Stimulated activated CD4-positive, alpha-beta T cell treated with anti-CD3 and anti-CD28 coated beads, Interleukin-12 subunit alpha, Interleukin-12 subunit beta, amount 100 ng/mL, for 48 hours (primary cell): ENCODE data around the gene RASL12.
A peak's percentile ranks its signal among the peaks of the same experiment; 100 is the strongest.
"Not testable (repeated sequence)": the region's sequence is repeated elsewhere in the genome, so short reads cannot be mapped to it uniquely, and the experiment has no call there.

Experiments used
- DNase-seq, 3 donors: peaks; one replicate each; pipeline ENCODE4 v3.0.0-alpha.2; 2020; ENCODE audit warnings: low read depth in 2 of 3, low spot score in 1 of 3

RASL12 gene, protein sequence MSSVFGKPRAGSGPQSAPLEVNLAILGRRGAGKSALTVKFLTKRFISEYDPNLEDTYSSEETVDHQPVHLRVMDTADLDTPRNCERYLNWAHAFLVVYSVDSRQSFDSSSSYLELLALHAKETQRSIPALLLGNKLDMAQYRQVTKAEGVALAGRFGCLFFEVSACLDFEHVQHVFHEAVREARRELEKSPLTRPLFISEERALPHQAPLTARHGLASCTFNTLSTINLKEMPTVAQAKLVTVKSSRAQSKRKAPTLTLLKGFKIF

DNA sequence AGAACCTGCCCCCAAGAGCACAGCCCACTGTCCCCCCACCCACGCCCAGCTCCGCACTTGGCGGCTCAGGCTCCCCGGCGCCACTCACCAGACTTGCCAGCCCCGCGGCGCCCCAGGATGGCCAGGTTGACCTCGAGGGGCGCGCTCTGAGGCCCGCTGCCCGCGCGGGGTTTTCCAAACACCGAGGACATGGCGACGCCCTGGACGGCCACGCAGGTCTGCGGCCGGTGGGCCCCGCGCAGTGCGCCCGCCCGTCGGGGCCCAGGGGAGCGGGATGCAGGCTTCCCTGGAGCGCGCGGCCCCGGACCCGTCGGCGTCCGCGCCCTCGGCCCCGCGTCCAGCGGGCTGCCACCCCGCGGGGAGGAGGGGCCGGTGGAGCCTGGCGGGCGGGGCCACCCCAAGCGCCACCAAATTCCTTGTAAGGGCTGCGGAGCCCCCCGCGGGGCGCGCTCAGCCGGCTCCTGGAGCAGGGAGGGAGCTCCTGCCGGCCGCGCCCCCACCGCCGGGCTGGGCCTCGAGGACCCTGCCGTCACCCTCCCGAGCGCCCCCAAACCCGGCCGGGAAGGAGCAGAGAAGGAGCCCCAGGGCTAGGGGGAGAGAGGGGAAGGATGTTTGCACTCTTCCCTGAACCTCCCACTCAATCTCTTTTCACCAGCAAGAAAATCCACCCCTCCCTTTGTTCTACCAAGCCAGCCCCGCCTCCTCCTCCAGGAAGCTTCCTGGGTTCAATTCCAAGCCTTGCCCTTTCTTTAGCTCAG, at the start of gene RASL12:
Gene RASL12, minus strand, starts transcription at position 347 of the 758 bp plus-strand sequence. Its CDS starts 156 bp downstream, at position 191.
- DNase-seq, result no peak

DNA sequence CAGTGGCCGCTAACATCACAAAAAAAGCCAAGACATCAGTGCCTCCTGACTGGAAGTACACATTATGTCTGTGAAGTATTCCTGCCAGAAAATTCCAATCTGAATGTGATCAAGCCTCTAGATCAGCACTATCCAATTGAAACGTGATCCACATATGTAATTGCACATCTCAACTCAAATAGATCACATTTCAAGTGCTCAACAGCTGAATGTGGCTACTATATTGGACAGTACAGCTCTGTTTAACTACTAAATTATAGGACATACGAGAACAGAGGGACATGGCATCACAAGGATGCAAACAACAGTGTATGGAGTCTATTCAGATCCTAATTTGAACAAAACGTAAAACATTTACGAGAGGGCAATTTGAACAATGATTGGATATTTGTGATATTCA, 47.8 kb upstream of the RASL12 start:
- no peak for DNase-seq

- no peak for DNase-seq
Observed at GRCh38 chr15:65115086-65115485, 47.3 kb upstream of the RASL12 start, which contains the start of gene UBAP1L. TSS of gene UBAP1L (minus strand) at chr15:65115200. CDS start at chr15:65106215, 8,985 bp downstream.

DNA sequence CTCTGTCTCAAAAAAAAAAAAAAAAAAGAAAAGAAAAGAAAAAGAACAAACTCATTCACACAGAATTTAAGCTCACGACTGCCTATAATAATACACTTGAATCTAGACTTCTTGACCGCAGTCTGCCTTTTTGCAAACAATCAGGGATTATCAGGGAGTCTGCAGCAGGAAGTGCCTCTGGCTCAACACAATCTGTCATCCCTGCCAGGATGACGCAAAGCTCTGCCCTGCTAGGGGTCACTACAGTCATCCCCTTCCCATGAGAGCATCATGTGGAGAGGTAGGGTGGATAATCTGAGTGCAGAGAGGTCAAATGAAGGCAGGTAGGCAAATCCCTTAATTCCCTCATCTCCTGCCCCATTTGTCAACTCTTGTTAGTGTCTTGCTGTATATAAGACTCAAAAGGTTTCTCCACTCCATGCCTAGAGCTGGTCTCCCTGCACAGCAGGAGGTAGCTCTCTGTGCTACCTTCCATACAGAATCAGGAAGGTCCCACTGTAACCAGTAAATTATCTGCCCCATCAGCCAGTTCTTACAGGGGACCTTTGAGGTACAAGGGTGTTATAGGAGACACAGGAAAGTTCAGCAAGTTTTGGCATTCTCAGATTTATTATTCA, 43.0 kb upstream of the RASL12 start:
- DNase-seq, result no peak

DNA sequence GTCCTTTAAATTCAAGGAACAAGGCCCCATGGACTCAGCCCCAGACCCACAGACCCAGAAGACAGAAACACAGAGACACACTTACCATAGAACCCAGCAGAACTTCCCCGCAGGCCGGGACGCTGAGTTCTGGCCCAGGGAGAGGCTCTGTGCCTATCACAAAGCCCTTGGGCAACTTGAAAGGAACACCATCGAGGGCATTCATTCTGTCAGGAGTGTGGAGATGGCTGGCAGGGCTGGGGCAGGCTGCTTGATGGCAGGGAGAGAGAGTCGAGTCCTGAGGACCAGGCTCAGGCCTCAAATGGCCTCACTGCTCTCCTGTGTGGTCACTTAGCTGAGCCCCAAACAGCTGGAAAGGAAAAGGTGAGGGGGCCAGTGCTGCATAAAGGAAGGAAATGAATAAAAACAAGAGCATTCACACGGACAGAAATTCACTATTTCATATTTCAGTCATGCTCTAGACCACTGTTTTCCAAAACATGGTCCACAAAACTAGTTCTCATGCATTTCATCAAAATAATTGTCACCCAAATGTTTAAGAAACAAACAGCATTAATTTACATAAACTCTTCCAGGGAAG, 38.3 kb upstream of the RASL12 start:
- DNase-seq, result no peak

DNA sequence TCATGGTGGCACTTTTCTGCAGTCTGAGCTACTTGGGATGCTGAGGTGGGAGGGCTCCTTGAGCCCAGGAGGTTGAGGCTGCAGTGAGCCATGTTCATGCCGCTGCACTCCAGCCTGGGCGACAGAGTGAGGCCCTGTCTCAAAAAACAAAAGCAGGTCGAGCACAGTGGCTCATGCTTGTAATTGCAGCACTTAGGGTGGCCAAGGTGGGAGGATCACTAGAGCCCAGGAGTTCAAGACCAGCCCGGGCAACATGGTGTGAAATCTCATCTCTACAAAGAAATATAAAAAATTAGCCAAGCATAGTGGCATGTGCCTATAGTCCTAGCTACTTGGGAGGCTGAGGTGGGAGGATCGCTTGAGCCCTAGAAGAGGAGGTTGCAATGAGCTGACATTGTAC, 37.2 kb upstream of the RASL12 start:
- DNase-seq, result no peak

GRCh38 chr15:65102912-65103311, 35.1 kb upstream of the RASL12 start:
- no peak for DNase-seq

GRCh38 chr15:65101891-65102708, 34.3 kb upstream of the RASL12 start:
- no peak for DNase-seq

DNA sequence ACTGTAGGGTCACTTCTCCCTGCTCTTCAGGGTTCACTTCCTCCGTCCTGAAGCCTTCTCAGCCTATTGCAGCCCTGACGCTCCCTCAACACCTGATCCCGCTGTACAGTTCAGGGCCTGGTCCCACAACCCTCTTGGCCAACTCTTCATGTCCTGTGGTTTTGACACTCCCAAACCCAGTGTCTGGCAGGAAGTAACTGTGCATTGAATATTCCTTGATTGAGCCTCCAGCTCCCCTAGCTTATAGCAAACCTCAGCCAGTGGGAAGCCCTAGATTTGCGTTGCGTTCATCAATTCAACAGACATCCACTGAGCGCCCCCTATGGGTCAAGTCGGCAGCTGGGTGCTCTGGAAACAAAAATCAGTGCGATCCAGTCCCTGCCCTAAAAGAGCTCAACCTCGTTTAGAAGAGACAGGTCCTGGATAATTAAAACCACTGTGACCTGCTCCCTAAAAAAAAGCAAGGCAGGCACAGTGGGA, 33.7 kb upstream of the RASL12 start:
- DNase-seq, result peak; percentile 19 to 58 (median 49)

GRCh38 chr15:65100442-65100841, 32.7 kb upstream of the RASL12 start:
- no peak for DNase-seq

DNA sequence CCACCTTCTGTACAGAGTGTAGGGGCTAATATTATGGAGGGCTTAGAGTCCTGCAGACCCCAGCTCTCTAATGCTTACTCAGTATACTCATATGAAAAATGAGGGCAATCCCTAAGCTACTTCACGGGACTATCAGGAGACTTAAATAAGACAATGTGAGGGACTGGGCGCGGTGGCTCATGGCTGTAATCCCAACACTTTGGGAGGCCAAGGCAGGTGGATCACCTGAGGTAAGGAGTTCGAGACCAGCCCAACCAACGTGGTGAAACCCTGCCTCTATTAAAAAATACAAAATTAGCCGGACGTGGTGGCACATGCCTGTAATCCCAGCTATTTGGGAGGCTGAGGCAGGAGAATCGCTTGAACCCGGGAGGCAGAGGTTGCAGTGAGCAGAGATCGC, 32.0 kb upstream of the RASL12 start:
- not testable (repeated sequence) for DNase-seq

DNA sequence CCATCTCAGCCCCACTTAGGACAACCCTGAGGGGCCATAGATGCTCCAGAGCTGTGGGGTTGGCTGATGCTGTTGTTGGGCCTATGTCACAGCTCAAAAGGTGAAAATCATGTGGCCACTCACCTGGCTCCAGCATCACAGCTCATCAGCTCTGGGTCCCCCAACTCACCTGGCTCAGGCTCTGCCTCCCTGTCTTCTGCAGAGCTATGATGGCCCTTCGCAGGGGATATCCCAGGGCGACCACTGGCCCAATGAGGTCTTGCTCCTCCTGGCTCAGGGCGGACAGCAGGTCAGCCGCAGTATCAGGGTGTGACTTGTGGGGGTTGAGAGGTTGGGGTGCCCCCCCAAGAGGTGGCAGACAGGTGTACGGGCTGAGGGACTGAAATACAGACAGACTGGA, 31.5 kb upstream of the RASL12 start:
- DNase-seq, result no peak

DNA sequence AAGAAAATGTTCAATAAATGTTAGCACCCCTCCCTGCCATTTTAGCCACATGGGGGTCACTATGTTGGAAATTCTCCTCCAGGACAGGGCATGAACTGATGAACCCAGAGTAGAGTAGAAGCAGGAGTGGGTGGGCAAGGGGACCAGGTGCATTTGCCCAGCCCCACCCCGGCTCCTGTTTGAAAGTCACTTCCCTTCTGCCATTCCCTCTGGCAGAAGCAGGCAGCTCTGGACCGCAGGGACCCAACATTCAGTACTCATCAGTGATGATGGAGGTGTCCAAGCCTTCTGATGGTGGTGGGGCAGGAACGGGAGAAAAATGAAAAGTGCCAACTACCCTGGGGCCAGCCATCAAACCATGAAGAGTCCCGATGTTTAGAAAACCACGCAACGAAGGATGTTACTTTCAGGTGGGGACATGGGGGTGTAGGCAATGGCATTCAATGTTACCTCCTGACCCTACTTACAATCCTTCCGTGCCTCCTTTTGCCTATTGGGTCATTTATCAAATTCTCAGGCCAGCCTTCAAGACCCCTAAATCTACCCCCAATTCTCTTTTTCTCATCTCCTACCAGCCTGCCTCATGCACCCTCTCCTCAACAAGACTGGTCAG, 30.0 kb upstream of the RASL12 start:
- DNase-seq, result no peak

DNA sequence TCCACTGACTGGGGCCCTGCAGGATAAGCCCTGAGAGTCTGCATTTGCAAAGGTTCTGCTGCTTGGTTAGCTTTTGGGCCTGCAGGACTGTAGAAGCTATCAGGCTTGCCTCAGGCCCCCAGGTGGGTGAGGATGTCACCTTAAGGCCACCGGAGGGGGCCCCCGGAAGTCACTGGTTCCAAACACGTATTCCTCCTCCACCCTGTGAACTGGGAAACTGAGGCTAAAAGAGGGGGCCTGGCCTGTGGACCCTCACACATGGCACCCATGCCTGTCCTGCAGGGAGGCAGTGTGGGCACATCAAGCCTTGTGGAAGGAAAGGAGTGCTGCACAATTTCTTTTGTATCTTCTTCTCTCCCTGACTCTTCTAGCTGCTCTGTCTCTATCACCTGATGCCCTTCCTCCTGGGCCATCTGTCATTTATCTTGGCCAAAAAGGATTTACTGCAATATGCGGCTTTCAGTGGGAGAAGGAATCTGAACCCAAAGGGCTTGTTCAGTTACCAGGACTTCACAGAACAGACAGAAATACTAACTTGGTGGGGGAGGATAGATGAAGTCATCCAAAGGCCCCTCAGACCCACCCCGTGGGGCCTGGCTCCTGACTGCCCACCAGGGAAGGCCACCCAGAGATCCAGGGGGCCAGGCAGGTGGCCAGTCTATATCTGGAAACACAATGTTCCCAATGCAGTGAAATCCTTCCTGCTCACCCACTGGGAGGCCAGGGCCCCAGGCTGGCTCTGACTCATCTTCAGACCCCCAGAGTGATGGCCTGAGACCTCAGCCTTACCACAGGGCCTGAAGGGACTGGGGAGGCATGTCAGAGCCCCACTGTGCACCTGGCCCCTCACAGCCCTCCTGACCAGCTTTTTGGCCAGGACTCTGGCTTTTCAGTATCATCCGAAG, 28.9 kb upstream of the RASL12 start:
- DNase-seq, result no peak

GRCh38 chr15:65095747-65096104, 27.9 kb upstream of the RASL12 start:
- no peak for DNase-seq

DNA sequence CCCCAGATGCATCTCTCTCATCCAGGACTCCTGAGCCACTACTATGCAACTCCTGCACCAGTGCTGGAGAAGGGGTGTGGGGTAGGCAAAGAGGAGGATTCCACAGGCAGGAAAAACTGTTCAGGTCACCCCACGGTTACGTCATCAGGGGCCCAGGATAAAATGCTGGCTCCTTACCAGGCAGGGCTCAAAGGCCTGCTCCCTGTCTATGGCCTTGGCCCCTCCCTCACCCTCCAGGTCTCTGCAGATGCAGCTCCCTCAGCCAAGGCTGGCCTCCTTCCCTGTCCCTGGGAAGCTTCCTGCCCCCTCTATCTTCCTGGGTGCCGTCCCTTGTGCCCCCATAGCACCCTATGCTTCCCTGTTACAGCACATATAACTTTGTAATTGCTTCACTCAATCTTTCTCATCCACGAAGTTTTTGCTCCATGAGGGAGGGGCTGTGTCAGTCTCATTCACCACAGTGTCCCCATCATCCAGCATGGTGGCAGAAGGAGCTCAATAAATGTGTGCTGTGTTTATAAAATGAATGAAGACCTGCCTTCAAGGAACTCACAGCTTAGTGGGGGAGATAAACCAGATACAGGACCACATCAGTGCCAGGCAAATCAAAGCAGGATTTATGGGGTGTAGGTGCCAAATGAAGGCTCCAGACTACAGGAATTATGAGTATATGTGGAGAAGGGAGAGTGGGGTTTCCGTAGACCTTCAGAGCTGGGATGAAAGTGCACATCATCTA, 27.4 kb upstream of the RASL12 start:
- no peak for DNase-seq

GRCh38 chr15:65094294-65094995, 26.7 kb upstream of the RASL12 start:
- no peak for DNase-seq

DNA sequence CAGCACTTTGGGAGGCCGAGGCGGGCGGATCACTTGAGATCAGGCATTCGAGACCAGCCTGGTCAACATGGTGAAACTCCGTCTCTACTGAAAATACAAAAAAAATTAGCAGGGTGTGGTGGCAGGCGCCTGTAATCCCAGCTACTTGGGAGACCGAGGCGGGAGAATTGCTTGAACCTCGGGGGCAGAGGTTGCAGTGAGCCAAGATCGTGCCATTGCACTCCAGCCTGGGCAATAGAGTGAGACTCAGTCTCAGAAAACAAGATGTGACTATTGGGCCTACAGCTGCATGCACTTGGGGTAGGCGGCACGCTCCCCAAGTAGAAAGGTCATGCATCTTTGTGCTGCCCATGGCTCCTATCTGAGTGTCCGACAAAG, 26.0 kb upstream of the RASL12 start:
- DNase-seq, result not testable (repeated sequence)
